Body of pancreas (tissue), 4 donors: Measurements from ENCODE around the gene TRAIP. TPM values are rescaled to one million over a fixed set of nuclear protein-coding genes. Genes with fewer than 3 reads are reported as not detected.
"Not testable (repeated sequence)": the region's sequence is repeated elsewhere in the genome, so short reads cannot be mapped to it uniquely, and the experiment has no call there.

Source experiments
- ATAC-seq: fragments of 150-250 bp; one replicate; pipeline ENCODE4 v1.9.1; 2016
- DNase-seq, 4 donors: peaks; one replicate each; pipeline ENCODE4 v3.0.0-alpha.2; 2019
- H3K27ac ChIP-seq, 4 donors: fragments of 200-600 bp; sonication (generic); 1 replicate in 3 of 4; 2 replicates in 1 of 4; pipeline versions ENCODE4 v1.5.1 to v1.6.1; 2016 to 2019; ENCODE audit warnings: mild to moderate bottlenecking in 1 of 4, mixed read lengths in 1 of 4, moderate library complexity in 1 of 4
- H3K27me3 ChIP-seq, 2 donors: fragments of 200-600 bp; sonication (generic); one replicate each; pipeline ENCODE4 v1.6.0; 2016; ENCODE audit warnings: mild to moderate bottlenecking in 1 of 2
- H3K36me3 ChIP-seq, 2 donors: fragments of 200-600 bp; sonication (generic); replicated peaks in 1 of 2; 2 replicates each; pipeline ENCODE4 v1.5.1; 2016; ENCODE audit warnings: low read depth in 2 of 2; ENCODE audit not compliant: insufficient read depth in 1 of 2
- H3K4me1 ChIP-seq: fragments of 200-600 bp; sonication (generic); one replicate; pipeline ENCODE4 v1.6.0; 2016
- H3K4me3 ChIP-seq, 2 donors: fragments of 200-600 bp; sonication (generic); 1 replicate in 1 of 2; 2 replicates in 1 of 2; pipeline ENCODE4 v1.5.1; 2016 to 2019
- H3K9me3 ChIP-seq, 3 donors: fragments of 200-600 bp; sonication (generic); 1 replicate in 2 of 3; 2 replicates in 1 of 3; pipeline ENCODE4 v1.5.1; 2016
- POLR2A ChIP-seq, 3 donors: fragments of 450-650 bp; IDR thresholded peaks; one replicate each; pipeline ENCODE4 v1.6.1; 2016; ENCODE audit warnings: antibody characterized with exemption in 3 of 3, mild to moderate bottlenecking in 2 of 3
- WGBS, 2 donors: methylation state at CpG; one replicate each; pipeline ENCODE4 v1.1.5; 2017; 5-methylcytosine and 5-hydroxymethylcytosine counted together
- intact Hi-C: fragments of 100-400 bp; cut with DNase I; formaldehyde crosslinking; loops from one replicate; pipeline ENCODE4 v1.15.1; 2023
- total RNA-seq, 2 donors: library from RNA; depleted of rRNA; stranded (reverse); fragments of >200 nt; gene quantifications; one replicate each; pipeline ENCODE4 v1.1.0, GENCODE V29; 2016
- TF ChIP-seq, protein P1 (sequence below), 7 experiments: fragments of 450-650 bp in 4 of 7; fragments of 200-600 bp in 3 of 7; sonication (generic) in 3 of 7; IDR thresholded peaks; one replicate each; pipeline ENCODE4 v1.5.1; 2016 to 2019; ENCODE audit warnings: antibody characterized with exemption in 7 of 7

Gene TRAIP
- 1 to 10 TPM; 1.8 to 3.6 TPM for total RNA-seq

DNA sequence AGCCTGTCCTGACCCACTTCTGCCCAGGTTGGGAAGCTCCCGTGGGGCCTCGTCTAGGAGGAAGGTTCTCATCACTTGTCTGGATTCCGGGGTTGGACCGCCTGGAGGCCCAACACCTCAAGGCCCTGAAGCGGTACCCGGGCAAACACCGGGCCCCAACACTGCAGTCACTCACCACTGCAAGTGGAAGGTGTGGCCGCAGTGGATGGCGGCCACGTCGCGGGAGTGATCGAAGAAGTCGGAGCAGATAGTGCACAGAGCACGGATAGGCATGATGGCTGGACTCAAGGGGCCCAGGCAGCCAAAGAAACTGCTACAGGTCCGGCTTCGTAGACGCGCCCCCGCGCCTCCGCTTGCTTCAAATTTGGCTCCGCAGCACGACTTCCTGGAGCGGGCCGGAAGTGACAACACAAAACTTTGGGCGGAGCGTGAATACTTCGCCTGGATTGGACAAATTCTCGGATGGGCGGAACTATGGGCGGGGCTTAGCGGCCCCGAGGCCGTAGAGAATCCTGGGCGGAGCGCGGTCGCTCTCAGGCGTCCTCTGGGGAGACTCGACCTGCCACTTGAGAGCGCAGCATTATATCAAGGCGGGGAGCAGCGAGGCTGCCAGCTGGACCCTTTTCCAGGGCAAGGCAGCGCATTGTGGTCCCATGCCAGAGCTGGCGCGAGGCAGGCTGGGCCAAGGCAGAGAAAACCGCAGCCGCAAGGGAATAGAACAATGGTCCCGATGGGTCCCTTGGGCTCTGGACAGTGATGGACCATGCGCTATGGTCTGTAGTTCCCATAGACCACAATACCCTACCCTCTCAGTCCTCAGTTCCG, at the start of gene TRAIP:
TRAIP (minus strand) TSS at position 384 of the 825 bp plus-strand sequence; CDS start at position 273, 111 bp downstream.
- no peaks in the 10 kb centered on the region for H3K27me3 ChIP-seq
- ATAC-seq (peak; percentile 100), DNase-seq (peak; percentile 95 to 96 (median 96))
- TF ChIP-seq, protein P1, sequence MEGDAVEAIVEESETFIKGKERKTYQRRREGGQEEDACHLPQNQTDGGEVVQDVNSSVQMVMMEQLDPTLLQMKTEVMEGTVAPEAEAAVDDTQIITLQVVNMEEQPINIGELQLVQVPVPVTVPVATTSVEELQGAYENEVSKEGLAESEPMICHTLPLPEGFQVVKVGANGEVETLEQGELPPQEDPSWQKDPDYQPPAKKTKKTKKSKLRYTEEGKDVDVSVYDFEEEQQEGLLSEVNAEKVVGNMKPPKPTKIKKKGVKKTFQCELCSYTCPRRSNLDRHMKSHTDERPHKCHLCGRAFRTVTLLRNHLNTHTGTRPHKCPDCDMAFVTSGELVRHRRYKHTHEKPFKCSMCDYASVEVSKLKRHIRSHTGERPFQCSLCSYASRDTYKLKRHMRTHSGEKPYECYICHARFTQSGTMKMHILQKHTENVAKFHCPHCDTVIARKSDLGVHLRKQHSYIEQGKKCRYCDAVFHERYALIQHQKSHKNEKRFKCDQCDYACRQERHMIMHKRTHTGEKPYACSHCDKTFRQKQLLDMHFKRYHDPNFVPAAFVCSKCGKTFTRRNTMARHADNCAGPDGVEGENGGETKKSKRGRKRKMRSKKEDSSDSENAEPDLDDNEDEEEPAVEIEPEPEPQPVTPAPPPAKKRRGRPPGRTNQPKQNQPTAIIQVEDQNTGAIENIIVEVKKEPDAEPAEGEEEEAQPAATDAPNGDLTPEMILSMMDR (IDR thresholded peaks at IDR 0.05): peak in 1 of 7 experiments; percentile 5
- TF ChIP-seq POLR2A (IDR thresholded peaks at IDR 0.05): peak in 2 of 3 donors; percentile 66 to 75
- H3K27ac ChIP-seq: peak within 1 kb of the TSS; percentile 9 to 82 (median 50)
- H3K9me3 ChIP-seq: no peaks in the 10 kb centered on the region
- H3K4me3 ChIP-seq: peak within 1 kb of the TSS in 1 of 2 donors; percentile 31
- H3K4me1 ChIP-seq: peaks cover 13% of the 10 kb centered on the region
- intact Hi-C loops: no loop called here
- H3K36me3 ChIP-seq: no peaks in the 10 kb centered on the region
- 3 to 10% methylated on average over 4 to 52 of the region's 52 CpGs for WGBS, 2 donors

DNA sequence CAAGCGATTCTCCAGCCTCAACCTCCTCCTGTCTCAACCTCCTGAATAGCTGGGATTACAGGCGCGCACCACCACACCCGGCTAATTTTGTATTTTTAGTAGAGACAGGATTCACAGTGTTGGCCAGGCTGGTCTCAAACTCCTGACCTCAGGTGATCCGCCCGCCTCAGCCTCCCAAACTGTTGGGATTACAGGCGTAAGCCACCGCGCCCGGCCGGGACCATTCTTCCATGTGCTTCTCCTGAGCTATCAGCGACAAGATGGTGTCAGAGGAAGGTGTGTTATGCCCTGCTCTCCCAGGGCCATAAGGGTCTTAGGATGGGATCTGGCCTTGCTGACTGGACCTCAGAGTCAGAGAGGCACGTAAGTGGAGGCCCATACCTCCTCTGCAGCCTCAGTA, 48.1 kb upstream of the TRAIP start:
- intact Hi-C loops, H3K36me3 ChIP-seq, H3K4me3 ChIP-seq, H3K9me3 ChIP-seq, H3K27me3 ChIP-seq, ATAC-seq, DNase-seq: not testable (repeated sequence)
- 91 to 100% methylated on average over 8 to 13 of the region's 13 CpGs for WGBS, 2 donors
- peak overlapping the region in 3 of 4 donors; percentile 28 to 71 (median 56) for H3K27ac ChIP-seq
- peaks cover 58% of the 10 kb centered on the region for H3K4me1 ChIP-seq

DNA sequence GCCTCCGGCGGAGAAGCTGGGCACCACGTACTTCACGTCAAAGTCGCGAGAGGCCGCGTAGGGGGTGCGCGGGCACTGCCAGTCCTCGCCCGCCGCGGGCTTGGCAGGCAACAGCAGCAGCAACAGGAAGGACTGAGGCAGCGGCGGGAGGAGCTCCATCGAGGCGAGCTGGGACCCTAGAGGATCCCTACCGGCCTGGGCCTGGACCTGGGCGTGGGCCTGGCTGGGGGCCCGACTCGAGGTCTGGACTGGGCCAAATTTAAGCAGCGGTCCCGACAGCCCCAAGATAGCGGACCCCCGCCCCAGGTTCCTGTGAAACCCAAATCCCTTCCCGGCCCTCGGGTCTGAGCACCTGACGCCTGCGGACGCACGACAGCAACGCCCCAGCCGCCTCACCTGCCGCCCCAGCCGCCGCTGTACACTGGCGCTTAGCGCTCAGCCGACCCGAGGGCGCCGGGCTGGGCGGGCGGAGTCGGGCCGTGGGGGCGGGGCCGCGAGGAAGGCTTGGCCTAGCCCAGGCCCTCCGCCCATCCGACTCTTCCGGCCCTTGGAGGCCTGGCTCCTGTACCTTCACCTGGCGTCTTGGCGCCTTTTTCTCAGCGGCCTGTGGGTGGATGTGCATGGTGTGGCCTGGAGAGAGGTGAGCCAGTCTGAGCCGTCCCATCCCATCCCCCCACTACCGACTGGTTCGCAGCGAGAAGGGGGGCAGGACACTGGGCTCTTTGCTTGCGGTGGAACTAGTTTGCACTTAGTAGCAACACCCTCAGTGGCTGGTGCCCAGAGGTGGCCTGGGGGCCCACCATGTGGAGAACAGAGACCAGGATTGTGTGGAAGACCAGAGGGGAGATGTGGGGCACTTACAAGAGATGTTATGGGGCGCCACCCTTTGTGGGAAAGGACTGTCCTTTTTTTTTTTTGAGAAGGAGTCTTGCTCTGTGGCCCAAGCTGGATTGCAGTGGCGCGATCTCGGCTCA, 47.4 kb upstream of the TRAIP start, which contains the start of gene MST1R:
MST1R (minus strand) TSS at position 423 of the 974 bp plus-strand sequence; CDS start at position 159, 264 bp downstream.
- Histone ChIP-seq H3K36me3 (no peaks in the 10 kb centered on the region), H3K27me3 (no peaks in the 10 kb centered on the region), H3K27ac (peak within 1 kb of the TSS; percentile 28 to 71 (median 60)), H3K9me3 (no peaks in the 10 kb centered on the region), H3K4me3 (no peak within 1 kb of the TSS), H3K4me1 (peaks cover 58% of the 10 kb centered on the region)
- TF ChIP-seq, protein P1 (IDR thresholded peaks at IDR 0.05): peak in 4 of 7 experiments; percentile 33 to 47 (median 42)
- peak; percentile 72 to 78 (median 76) for TF ChIP-seq POLR2A (IDR thresholded peaks at IDR 0.05)
- 27 to 87% methylated on average over 9 to 63 of the region's 65 CpGs for WGBS, 2 donors
- ATAC-seq (peak; percentile 86), DNase-seq (peak; percentile 92 to 96 (median 96))
- intact Hi-C loops: no loop called here

DNA sequence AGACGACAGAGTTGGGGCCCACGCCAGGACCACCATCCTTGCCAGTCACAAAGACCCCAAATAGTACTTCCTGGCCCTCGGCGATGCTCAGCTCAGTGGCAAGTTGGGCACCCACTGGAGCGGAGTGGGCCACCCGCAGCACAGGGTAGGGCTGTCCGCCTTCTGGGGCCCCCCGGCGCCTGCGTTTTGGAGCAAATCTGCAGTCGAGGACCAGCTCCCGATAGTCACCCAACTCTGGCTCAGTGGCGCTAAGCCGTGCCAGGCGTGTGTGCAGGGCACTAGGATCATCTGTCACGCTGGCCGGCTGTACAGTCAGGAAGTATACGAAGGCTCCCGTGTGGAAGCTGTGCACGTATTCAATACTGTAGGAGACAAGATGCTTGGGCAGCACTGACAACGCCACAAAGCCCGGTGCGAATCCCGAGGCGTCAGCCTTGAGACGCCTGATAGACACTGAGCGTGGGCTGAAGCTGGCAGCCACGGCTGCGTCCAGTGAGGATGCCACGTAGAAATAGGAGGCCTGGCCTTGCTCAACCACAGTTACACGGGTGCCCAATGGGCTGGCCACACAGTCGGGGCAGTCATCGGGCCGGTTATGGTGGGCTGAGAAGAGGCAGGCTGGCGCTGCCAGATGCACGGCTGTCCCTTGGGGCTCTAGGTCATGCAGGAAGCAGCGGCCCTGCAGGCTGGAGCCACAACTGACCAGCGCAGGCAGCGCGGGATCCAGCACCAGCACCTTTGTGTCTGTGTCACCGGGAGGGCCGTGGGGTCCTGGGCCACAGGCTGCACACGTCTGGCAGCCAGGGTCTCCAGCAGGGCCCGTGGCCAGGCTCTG, 46.4 kb upstream of the TRAIP start:
- no peaks in the 10 kb centered on the region for H3K27me3 ChIP-seq
- no peak for ATAC-seq
- intact Hi-C loops: no loop called here
- H3K4me1 ChIP-seq: peaks cover 58% of the 10 kb centered on the region
- no peaks in the 10 kb centered on the region for H3K36me3 ChIP-seq
- H3K9me3 ChIP-seq: no peaks in the 10 kb centered on the region
- TF ChIP-seq POLR2A (IDR thresholded peaks at IDR 0.05): no peak
- TF ChIP-seq, protein P1 (IDR thresholded peaks at IDR 0.05): no peak
- WGBS, 2 donors: 87 to 91% methylated on average over 9 to 41 of the region's 44 CpGs
- peak overlapping the region in 3 of 4 donors; percentile 56 to 78 (median 71) for H3K27ac ChIP-seq
- DNase-seq: peak in 1 of 4 donors; percentile 9
- H3K4me3 ChIP-seq: no peak overlapping the region
